ENCODE results near the gene MYPN. TPM values are rescaled to one million over a fixed set of nuclear protein-coding genes. Genes with fewer than 3 reads are reported as not detected.

MYPN gene
- total RNA-seq, 1 experiment from 2014 or later = not detected

DNA sequence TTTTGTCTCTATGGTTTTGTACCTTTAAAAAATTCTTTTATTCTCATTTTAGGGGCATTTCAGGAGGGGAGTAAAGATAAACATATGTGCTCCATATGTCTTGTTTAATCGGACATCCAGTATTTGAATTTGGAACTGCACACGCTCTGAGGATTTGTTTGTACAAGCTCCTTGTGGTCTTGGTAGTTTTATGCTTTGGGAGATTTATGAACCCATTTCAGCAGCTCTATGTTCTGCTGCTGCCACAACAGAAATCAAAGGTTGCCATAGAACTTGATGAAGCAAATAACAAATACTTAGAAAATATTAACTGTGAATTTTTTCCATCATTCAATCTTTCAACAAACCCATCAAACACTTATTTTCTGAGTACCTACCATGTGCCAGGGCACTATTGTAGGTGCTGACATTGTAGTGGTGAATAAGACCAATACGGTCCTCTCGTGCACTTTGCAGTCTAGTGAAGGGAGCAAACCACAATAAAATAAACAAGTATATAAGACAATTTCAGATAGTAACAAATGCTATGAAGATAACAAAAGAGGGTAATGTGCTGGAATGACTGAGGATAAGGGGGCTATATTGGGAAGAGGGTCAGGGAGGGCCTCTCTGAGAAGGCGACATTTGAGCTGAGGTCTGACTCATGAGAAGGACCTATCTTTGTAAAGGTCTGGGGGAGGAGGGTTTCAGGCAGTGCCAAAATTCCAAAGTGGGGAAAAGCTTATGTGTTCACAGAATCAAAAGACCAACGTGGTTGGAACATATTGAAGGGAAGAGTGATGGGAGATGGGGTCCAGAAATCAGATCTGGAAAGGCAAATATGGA is 30.4 kb downstream of the MYPN start:
- no TSS peak for BruUV-seq (replicated peaks)
- TF ChIP-seq, protein P1, sequence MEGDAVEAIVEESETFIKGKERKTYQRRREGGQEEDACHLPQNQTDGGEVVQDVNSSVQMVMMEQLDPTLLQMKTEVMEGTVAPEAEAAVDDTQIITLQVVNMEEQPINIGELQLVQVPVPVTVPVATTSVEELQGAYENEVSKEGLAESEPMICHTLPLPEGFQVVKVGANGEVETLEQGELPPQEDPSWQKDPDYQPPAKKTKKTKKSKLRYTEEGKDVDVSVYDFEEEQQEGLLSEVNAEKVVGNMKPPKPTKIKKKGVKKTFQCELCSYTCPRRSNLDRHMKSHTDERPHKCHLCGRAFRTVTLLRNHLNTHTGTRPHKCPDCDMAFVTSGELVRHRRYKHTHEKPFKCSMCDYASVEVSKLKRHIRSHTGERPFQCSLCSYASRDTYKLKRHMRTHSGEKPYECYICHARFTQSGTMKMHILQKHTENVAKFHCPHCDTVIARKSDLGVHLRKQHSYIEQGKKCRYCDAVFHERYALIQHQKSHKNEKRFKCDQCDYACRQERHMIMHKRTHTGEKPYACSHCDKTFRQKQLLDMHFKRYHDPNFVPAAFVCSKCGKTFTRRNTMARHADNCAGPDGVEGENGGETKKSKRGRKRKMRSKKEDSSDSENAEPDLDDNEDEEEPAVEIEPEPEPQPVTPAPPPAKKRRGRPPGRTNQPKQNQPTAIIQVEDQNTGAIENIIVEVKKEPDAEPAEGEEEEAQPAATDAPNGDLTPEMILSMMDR (IDR thresholded peaks at IDR 0.05; ENCODE audit: insufficient read depth in 1 of 2, low read depth in 1 of 2, low read length in 1 of 2, severe bottlenecking in 1 of 2, unreplicated experiment in 1 of 2) = no peak
- Mint-ChIP-seq H3K27me3 (ENCODE audit: insufficient read depth, unreplicated experiment) (no peaks in the 10 kb centered on the region), H3K4me3 (ENCODE audit: unreplicated experiment) (no peak overlapping the region), H3K4me1 (ENCODE audit: low read depth, unreplicated experiment) (peaks cover 16% of the 10 kb centered on the region), H3K36me3 (ENCODE audit: insufficient read depth, unreplicated experiment) (no peaks in the 10 kb centered on the region), H3K9me3 (ENCODE audit: unreplicated experiment) (no peaks in the 10 kb centered on the region), H3K27ac (ENCODE audit: unreplicated experiment) (no peak overlapping the region)
- no peaks in the 10 kb centered on the region for H3K36me3 ChIP-seq (ENCODE audit: control insufficient read depth, insufficient read depth, low read length)
- no peaks in the 10 kb centered on the region for H3K27me3 ChIP-seq (replicated peaks; ENCODE audit: control insufficient read depth, insufficient read depth, low read length)
- ChIA-PET CTCF (no interaction called here), POLR2A (no interaction called here)
- DNase-seq = no peak
- no peak overlapping the region for H3K4me3 ChIP-seq (ENCODE audit: low read depth, low read length)
- peaks cover 8% of the 10 kb centered on the region for H3K4me1 ChIP-seq
- intact Hi-C loops (cut with micrococcal nuclease; ENCODE audit: unreplicated experiment) = no loop called here
- no peaks in the 10 kb centered on the region for H3K9me3 ChIP-seq

DNA sequence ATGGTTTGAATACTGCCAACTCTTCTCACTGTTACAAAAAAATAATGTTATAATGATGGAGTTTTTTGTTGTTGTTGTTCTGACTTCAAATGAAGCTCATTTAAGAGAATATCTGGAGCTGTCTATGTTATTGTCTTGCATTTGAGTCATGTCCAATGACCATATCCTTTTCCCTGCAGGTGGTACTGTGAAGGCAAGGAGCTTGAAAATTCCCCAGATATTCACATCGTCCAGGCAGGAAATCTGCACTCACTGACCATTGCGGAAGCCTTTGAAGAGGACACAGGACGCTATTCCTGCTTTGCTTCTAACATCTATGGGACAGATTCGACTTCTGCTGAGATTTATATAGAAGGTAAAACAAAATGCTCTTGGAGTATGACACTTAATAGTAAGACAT is 33.5 kb downstream of the MYPN start:
- H3K27ac Mint-ChIP-seq (ENCODE audit: unreplicated experiment) = no peak overlapping the region
- intact Hi-C loops (cut with micrococcal nuclease; ENCODE audit: unreplicated experiment) = no loop called here
- TF ChIP-seq, protein P1 (IDR thresholded peaks at IDR 0.05; ENCODE audit: insufficient read depth in 1 of 2, low read depth in 1 of 2, low read length in 1 of 2, severe bottlenecking in 1 of 2, unreplicated experiment in 1 of 2) = no peak
- H3K36me3 Mint-ChIP-seq (ENCODE audit: insufficient read depth, unreplicated experiment) = no peaks in the 10 kb centered on the region
- ChIA-PET CTCF (interaction anchor here (0.6 kb wide), 1 partner anchor 286 kb away, joined by 4 read pairs; no protein-coding TSS in a partner anchor), POLR2A (no interaction called here)
- no peaks in the 10 kb centered on the region for H3K9me3 Mint-ChIP-seq (ENCODE audit: unreplicated experiment)
- peaks cover 21% of the 10 kb centered on the region for H3K4me1 ChIP-seq
- no peak overlapping the region for H3K4me3 ChIP-seq (ENCODE audit: low read depth, low read length)
- H3K9me3 ChIP-seq = no peaks in the 10 kb centered on the region
- H3K36me3 ChIP-seq (ENCODE audit: control insufficient read depth, insufficient read depth, low read length) = no peaks in the 10 kb centered on the region
- H3K27me3 Mint-ChIP-seq (ENCODE audit: insufficient read depth, unreplicated experiment) = no peaks in the 10 kb centered on the region
- no peak overlapping the region for H3K4me3 Mint-ChIP-seq (ENCODE audit: unreplicated experiment)
- peaks cover 30% of the 10 kb centered on the region for H3K4me1 Mint-ChIP-seq (ENCODE audit: low read depth, unreplicated experiment)
- BruUV-seq (replicated peaks) = no TSS peak
- no peak for DNase-seq
- H3K27me3 ChIP-seq (replicated peaks; ENCODE audit: control insufficient read depth, insufficient read depth, low read length) = no peaks in the 10 kb centered on the region

DNA sequence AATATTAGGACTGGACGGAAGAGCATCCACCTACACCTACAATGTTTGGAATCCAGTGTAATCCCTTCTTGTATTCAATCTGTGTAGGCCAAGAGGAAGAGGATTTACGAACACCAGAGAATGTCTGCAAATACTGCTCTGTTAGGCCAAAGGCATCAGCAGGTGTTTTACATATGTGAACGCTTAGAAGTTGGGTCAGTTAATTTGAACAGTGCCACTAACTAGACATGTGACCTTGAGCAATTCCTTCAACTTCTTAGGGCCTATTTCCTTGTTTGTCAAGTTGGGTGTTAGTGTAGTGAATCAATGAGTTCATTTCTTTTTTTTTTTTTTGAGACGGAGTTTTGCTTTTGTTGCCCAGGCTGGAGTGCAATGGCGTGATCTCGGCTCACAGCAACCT is 35.4 kb downstream of the MYPN start:
- peaks cover 30% of the 10 kb centered on the region for H3K4me1 Mint-ChIP-seq (ENCODE audit: low read depth, unreplicated experiment)
- peak in 1 of 2 experiments; percentile 63 for DNase-seq
- CTCF ChIA-PET = no interaction called here
- intact Hi-C loops (cut with micrococcal nuclease; ENCODE audit: unreplicated experiment) = loop anchor here (1.0 kb wide), 1 partner anchor 18 kb away; no protein-coding TSS in a partner anchor
- H3K36me3 Mint-ChIP-seq (ENCODE audit: insufficient read depth, unreplicated experiment) = no peaks in the 10 kb centered on the region
- POLR2A ChIA-PET = interaction anchor here (0.6 kb wide), 1 partner anchor 14 kb away, joined by 3 read pairs; no protein-coding TSS in a partner anchor
- no TSS peak for BruUV-seq (replicated peaks)
- Histone ChIP-seq H3K9me3 (no peaks in the 10 kb centered on the region), H3K4me3 (ENCODE audit: low read depth, low read length) (no peak overlapping the region), H3K4me1 (peaks cover 21% of the 10 kb centered on the region), H3K36me3 (ENCODE audit: control insufficient read depth, insufficient read depth, low read length) (no peaks in the 10 kb centered on the region), H3K27me3 (replicated peaks; ENCODE audit: control insufficient read depth, insufficient read depth, low read length) (no peaks in the 10 kb centered on the region)
- TF ChIP-seq, protein P1 (IDR thresholded peaks at IDR 0.05; ENCODE audit: insufficient read depth in 1 of 2, low read depth in 1 of 2, low read length in 1 of 2, severe bottlenecking in 1 of 2, unreplicated experiment in 1 of 2) = no peak
- H3K27ac Mint-ChIP-seq (ENCODE audit: unreplicated experiment) = peak overlapping the region; percentile 61
- H3K9me3 Mint-ChIP-seq (ENCODE audit: unreplicated experiment) = no peaks in the 10 kb centered on the region
- no peak overlapping the region for H3K4me3 Mint-ChIP-seq (ENCODE audit: unreplicated experiment)
- no peaks in the 10 kb centered on the region for H3K27me3 Mint-ChIP-seq (ENCODE audit: insufficient read depth, unreplicated experiment)
